H9 (cell line): ENCODE measurements around the gene CAPN2. TPM values are rescaled to one million over a fixed set of nuclear protein-coding genes. Genes with fewer than 3 reads are reported as not detected.

Source experiments
- DNase-seq: peaks from one replicate; pipeline ENCODE4 v3.0.0-alpha.2; 2017
- H2AFZ ChIP-seq: one replicate; pipeline ENCODE4 v1.6.1; 2013; ENCODE audit warnings: mild to moderate bottlenecking, low read length, control low read depth, moderate library complexity
- H2AK5ac ChIP-seq: 2 replicates; pipeline ENCODE4 v1.6.1; 2013; ENCODE audit warnings: low read length, control low read depth, mixed read lengths; ENCODE audit not compliant: insufficient read length
- H2BK120ac ChIP-seq: one replicate; pipeline ENCODE4 v1.6.1; 2013; ENCODE audit warnings: low read depth, mild to moderate bottlenecking, low read length, control low read depth, inconsistent platforms; ENCODE audit not compliant: poor library complexity, severe bottlenecking
- H2BK12ac ChIP-seq: 2 replicates; pipeline ENCODE4 v1.6.1; 2013; ENCODE audit warnings: low read length, control low read depth, mixed read lengths, low read depth; ENCODE audit not compliant: insufficient read length
- H2BK15ac ChIP-seq: 2 replicates; pipeline ENCODE4 v1.6.1; 2013; ENCODE audit warnings: low read depth, low read length, control low read depth
- H2BK20ac ChIP-seq: one replicate; pipeline ENCODE4 v1.6.1; 2013; ENCODE audit warnings: low read depth, mild to moderate bottlenecking, low read length, control low read depth, inconsistent platforms; ENCODE audit not compliant: poor library complexity, severe bottlenecking
- H2BK5ac ChIP-seq: 2 replicates; pipeline ENCODE4 v1.6.1; 2013; ENCODE audit warnings: low read length, control low read depth, mixed read lengths; ENCODE audit not compliant: insufficient read length
- H3K14ac ChIP-seq: 2 replicates; pipeline ENCODE4 v1.6.1; 2013; ENCODE audit warnings: low read length, control low read depth; ENCODE audit not compliant: insufficient read depth
- H3K18ac ChIP-seq: 2 replicates; pipeline ENCODE4 v1.6.1; 2013; ENCODE audit warnings: low read depth, mild to moderate bottlenecking, mixed read lengths, low read length, control low read depth; ENCODE audit not compliant: insufficient read length
- H3K23ac ChIP-seq: 2 replicates; pipeline ENCODE4 v1.6.1; 2013; ENCODE audit warnings: low read length, control low read depth, mixed read lengths, low read depth; ENCODE audit not compliant: insufficient read length
- H3K23me2 ChIP-seq: 2 replicates; pipeline ENCODE4 v1.6.1; 2013; ENCODE audit warnings: low read depth, mild to moderate bottlenecking, mixed read lengths, low read length, control low read depth; ENCODE audit not compliant: insufficient read length, poor library complexity, severe bottlenecking
- H3K27ac ChIP-seq: 2 replicates; pipeline ENCODE4 v1.5.1; 2013; ENCODE audit warnings: low read length, control low read depth, mixed read lengths, low read depth; ENCODE audit not compliant: insufficient read length
- H3K27me3 ChIP-seq: 2 replicates; pipeline ENCODE4 v1.6.1; 2013; ENCODE audit warnings: low read length, control low read depth, inconsistent platforms; ENCODE audit not compliant: insufficient read depth
- H3K4ac ChIP-seq: 2 replicates; pipeline ENCODE4 v1.6.1; 2013; ENCODE audit warnings: low read depth, mild to moderate bottlenecking, control low read depth, inconsistent platforms, low read length, moderate library complexity
- H3K4me1 ChIP-seq: 2 replicates; pipeline ENCODE4 v1.6.1; 2013; ENCODE audit warnings: low read length, control low read depth, inconsistent platforms; ENCODE audit not compliant: insufficient read depth
- H3K4me2 ChIP-seq: 2 replicates; pipeline ENCODE4 v1.6.1; 2013; ENCODE audit warnings: low read length, control low read depth, mixed read lengths; ENCODE audit not compliant: insufficient read length, insufficient read depth
- H3K56ac ChIP-seq: 2 replicates; pipeline ENCODE4 v1.6.1; 2013; ENCODE audit warnings: low read depth, mild to moderate bottlenecking, mixed read lengths, low read length, control low read depth; ENCODE audit not compliant: insufficient read length
- H3K79me1 ChIP-seq: 2 replicates; pipeline ENCODE4 v1.6.1; 2013; ENCODE audit warnings: low read depth, mild to moderate bottlenecking, moderate library complexity, low read length, control low read depth, inconsistent platforms; ENCODE audit not compliant: insufficient read depth, poor library complexity, severe bottlenecking
- H3K79me2 ChIP-seq: 2 replicates; pipeline ENCODE4 v1.6.1; 2013; ENCODE audit warnings: low read length, control low read depth, inconsistent platforms; ENCODE audit not compliant: insufficient read depth
- H3K9ac ChIP-seq: 2 replicates; pipeline ENCODE4 v1.6.1; 2013; ENCODE audit warnings: low read length, control low read depth, mixed read lengths; ENCODE audit not compliant: insufficient read length; ENCODE audit errors: extremely low read depth
- H3K9me3 ChIP-seq: one replicate; pipeline ENCODE4 v1.6.1; 2013; ENCODE audit warnings: low read depth, low read length, inconsistent platforms; ENCODE audit not compliant: control insufficient read depth
- H3T11ph ChIP-seq: one replicate; pipeline ENCODE4 v1.6.1; 2013; ENCODE audit warnings: mild to moderate bottlenecking, low read length, control low read depth, inconsistent platforms
- H4K20me1 ChIP-seq: one replicate; pipeline ENCODE4 v1.6.1; 2013; ENCODE audit not compliant: control insufficient read depth, insufficient read length, insufficient read depth
- H4K5ac ChIP-seq: 2 replicates; pipeline ENCODE4 v1.6.1; 2013; ENCODE audit warnings: low read depth, mild to moderate bottlenecking, mixed read lengths, low read length, control low read depth; ENCODE audit not compliant: insufficient read length
- H4K8ac ChIP-seq: replicated peaks from 2 replicates; pipeline ENCODE4 v1.6.1; 2013; ENCODE audit warnings: low read length, control low read depth, mixed read lengths, low read depth; ENCODE audit not compliant: insufficient read length
- H4K91ac ChIP-seq: 2 replicates; pipeline ENCODE4 v1.6.1; 2013; ENCODE audit warnings: low read depth, mild to moderate bottlenecking, moderate library complexity, mixed read lengths, low read length, control low read depth; ENCODE audit not compliant: insufficient read length
- H3K27ac Mint-ChIP-seq, 3 experiments: 2 replicates in 2 of 3; 3 replicates in 1 of 3; pipeline ENCODE4 v1.8.0; 2020 to 2021; ENCODE audit warnings: mixed read lengths in 3 of 3, mild to moderate bottlenecking in 1 of 3, moderate library complexity in 1 of 3
- H3K27me3 Mint-ChIP-seq: 2 replicates; pipeline ENCODE4 v1.8.0; 2021; ENCODE audit warnings: low read depth, mild to moderate bottlenecking, moderate library complexity, mixed read lengths
- H3K36me3 Mint-ChIP-seq, 3 experiments: 2 replicates in 2 of 3; 3 replicates in 1 of 3; pipeline ENCODE4 v1.8.0; 2020 to 2021; ENCODE audit warnings: low read depth in 3 of 3, mixed read lengths in 3 of 3; ENCODE audit not compliant: insufficient read depth in 1 of 3
- H3K4me1 Mint-ChIP-seq, 2 experiments: 2 replicates each; pipeline ENCODE4 v1.8.0; 2020; ENCODE audit warnings: mixed read lengths in 2 of 2
- H3K4me3 Mint-ChIP-seq, 2 experiments: 2 replicates in 1 of 2; 3 replicates in 1 of 2; pipeline ENCODE4 v1.8.0; 2020 to 2021; ENCODE audit warnings: mild to moderate bottlenecking in 2 of 2, mixed read lengths in 2 of 2, moderate library complexity in 1 of 2
- H3K9me3 Mint-ChIP-seq, 2 experiments: 2 replicates in 1 of 2; 3 replicates in 1 of 2; pipeline ENCODE4 v1.8.0; 2020; ENCODE audit warnings: mild to moderate bottlenecking in 2 of 2, mixed read lengths in 2 of 2, moderate library complexity in 1 of 2
- WGBS: extraction: QIAGEN DNeasy Blood & Tissue Kit; methylation state at CpG from one replicate; pipeline ENCODE4 v1.1.7; 2013; ENCODE audit warnings: missing lambda C conversion rate, low lambda C conversion rate, mixed read lengths; ENCODE audit not compliant: insufficient read length; ENCODE audit errors: extremely low coverage; 5-methylcytosine and 5-hydroxymethylcytosine counted together
- total RNA-seq: library from RNA; stranded (reverse); gene quantifications from 2 replicates; pipeline ENCODE4 v1.2.1, GENCODE V29; 2021
- TF ChIP-seq, protein P1 (sequence below): fragments of 200-600 bp; sonication (generic); conservative IDR thresholded peaks from 3 replicates; pipeline ENCODE4 v1.8.0; 2021; ENCODE audit warnings: antibody characterized with exemption, mild to moderate bottlenecking

Gene CAPN2
- total RNA-seq, 1 experiment from 2014 or later: 32.2 TPM

DNA sequence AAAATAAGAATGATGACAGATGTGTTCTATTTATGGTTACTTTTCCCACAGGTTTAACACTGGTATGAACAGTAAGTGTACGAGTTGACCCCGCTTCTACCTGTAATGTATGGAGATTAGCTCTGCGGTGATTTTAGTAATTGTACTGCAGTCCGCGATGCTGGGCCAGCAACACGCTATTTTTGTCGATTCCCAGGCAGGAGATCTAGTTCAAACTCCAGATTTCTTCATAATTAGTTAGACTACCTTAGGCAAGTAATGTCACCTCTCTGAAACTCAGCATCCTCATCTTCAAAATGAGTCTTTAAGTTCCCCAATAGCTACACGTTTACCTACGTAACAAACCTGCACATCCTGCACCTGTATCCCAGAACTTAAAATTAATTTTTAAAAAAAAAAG, 111.9 kb downstream of the CAPN2 start:
- Histone ChIP-seq H3K27ac (no peak overlapping the region), H3T11ph (no peak overlapping the region), H2BK5ac (no peak overlapping the region), H2BK20ac (no peak overlapping the region), H3K79me1 (peaks cover 7% of the 10 kb centered on the region), H4K5ac (no peak overlapping the region), H2AK5ac (no peak overlapping the region), H3K18ac (no peak overlapping the region), H3K23ac (no peak overlapping the region), H3K4ac (no peak overlapping the region), H3K9ac (no peak overlapping the region), H3K56ac (no peak overlapping the region), H2BK12ac (no peak overlapping the region), H4K20me1 (no peaks in the 10 kb centered on the region), H3K79me2 (peaks cover 21% of the 10 kb centered on the region; the same call in 1 of the 2 replicates), H2BK15ac (no peak overlapping the region), H2AFZ (no peak overlapping the region), H3K9me3 (no peaks in the 10 kb centered on the region), H4K8ac (no peak overlapping the region), H3K14ac (no peak overlapping the region), H3K23me2 (no peaks in the 10 kb centered on the region), H2BK120ac (no peak overlapping the region), H3K4me2 (no peak overlapping the region), H4K91ac (no peak overlapping the region), H3K4me1 (peaks cover 5% of the 10 kb centered on the region; the same call in 1 of the 2 replicates), H3K27me3 (no peaks in the 10 kb centered on the region)
- WGBS: no CpG with 5 or more reads among the region's 9 CpGs
- peaks cover 47 to 54% of the 10 kb centered on the region in 2 experiments for H3K4me1 Mint-ChIP-seq
- TF ChIP-seq, protein P1, sequence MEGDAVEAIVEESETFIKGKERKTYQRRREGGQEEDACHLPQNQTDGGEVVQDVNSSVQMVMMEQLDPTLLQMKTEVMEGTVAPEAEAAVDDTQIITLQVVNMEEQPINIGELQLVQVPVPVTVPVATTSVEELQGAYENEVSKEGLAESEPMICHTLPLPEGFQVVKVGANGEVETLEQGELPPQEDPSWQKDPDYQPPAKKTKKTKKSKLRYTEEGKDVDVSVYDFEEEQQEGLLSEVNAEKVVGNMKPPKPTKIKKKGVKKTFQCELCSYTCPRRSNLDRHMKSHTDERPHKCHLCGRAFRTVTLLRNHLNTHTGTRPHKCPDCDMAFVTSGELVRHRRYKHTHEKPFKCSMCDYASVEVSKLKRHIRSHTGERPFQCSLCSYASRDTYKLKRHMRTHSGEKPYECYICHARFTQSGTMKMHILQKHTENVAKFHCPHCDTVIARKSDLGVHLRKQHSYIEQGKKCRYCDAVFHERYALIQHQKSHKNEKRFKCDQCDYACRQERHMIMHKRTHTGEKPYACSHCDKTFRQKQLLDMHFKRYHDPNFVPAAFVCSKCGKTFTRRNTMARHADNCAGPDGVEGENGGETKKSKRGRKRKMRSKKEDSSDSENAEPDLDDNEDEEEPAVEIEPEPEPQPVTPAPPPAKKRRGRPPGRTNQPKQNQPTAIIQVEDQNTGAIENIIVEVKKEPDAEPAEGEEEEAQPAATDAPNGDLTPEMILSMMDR: no peak
- H3K27ac Mint-ChIP-seq: no peak overlapping the region
- peaks cover 10 to 27% (median 21%) of the 10 kb centered on the region in 3 experiments; a peak in 6 of 7 replicates for H3K36me3 Mint-ChIP-seq
- H3K9me3 Mint-ChIP-seq: no peaks in the 10 kb centered on the region
- H3K27me3 Mint-ChIP-seq: no peaks in the 10 kb centered on the region
- no peak for DNase-seq
- no peak overlapping the region for H3K4me3 Mint-ChIP-seq
